ENCODE data around the gene PRKAR2A.
"Not testable (repeated sequence)": the region's sequence is repeated elsewhere in the genome, so short reads cannot be mapped to it uniquely, and the experiment has no call there.

PRKAR2A gene

GRCh38 chr3:48725185-48725855, 122.4 kb downstream of the PRKAR2A start:
- DNase-seq, result not testable (repeated sequence)

GRCh38 chr3:48723725-48724124, 123.9 kb downstream of the PRKAR2A start:
- no peak for DNase-seq

- not testable (repeated sequence) for DNase-seq
These were observed 124.4 kb downstream of the PRKAR2A start for GRCh38 chr3:48723293-48723692.

- peak; percentile 95 for DNase-seq
These were observed 130.5 kb downstream of the PRKAR2A start, which contains the start of gene IP6K2 for GRCh38 chr3:48716982-48717746. Gene IP6K2, minus strand, starts transcription at chr3:48717221. Its CDS starts 21,930 bp downstream, at chr3:48695291.

- no peak for DNase-seq
These were observed 131.1 kb downstream of the PRKAR2A start for GRCh38 chr3:48716508-48716981.

- peak; percentile 85 for DNase-seq
These were observed 132.4 kb downstream of the PRKAR2A start for GRCh38 chr3:48715174-48715800.

- no peak for DNase-seq
These were observed 135.9 kb downstream of the PRKAR2A start for GRCh38 chr3:48711727-48712126.

GRCh38 chr3:48709051-48709461, 138.6 kb downstream of the PRKAR2A start:
- DNase-seq, result peak; percentile 19

GRCh38 chr3:48708481-48708889, 139.2 kb downstream of the PRKAR2A start:
- DNase-seq, result no peak

GRCh38 chr3:48707157-48707556, 140.5 kb downstream of the PRKAR2A start:
- no peak for DNase-seq

GRCh38 chr3:48702320-48702920, 145.3 kb downstream of the PRKAR2A start:
- no peak for DNase-seq

GRCh38 chr3:48700731-48701405, 146.8 kb downstream of the PRKAR2A start:
- DNase-seq, result no peak

- no peak for DNase-seq
These were observed 148.8 kb downstream of the PRKAR2A start for GRCh38 chr3:48698891-48699290.

- DNase-seq, result no peak
These were observed 149.7 kb downstream of the PRKAR2A start for GRCh38 chr3:48697952-48698351.

- DNase-seq, result no peak
These were observed 151.1 kb downstream of the PRKAR2A start for GRCh38 chr3:48696601-48697000.
